Measurements from ENCODE around the gene LUZP4. TPM values are rescaled to one million over a fixed set of nuclear protein-coding genes. Genes with fewer than 3 reads are reported as not detected.

LUZP4 gene
- total and polyA plus RNA-seq, 2 of the 13 experiments (the other 11 are each of a cell fraction or from before 2014, with no cell fraction given): not detected

DNA sequence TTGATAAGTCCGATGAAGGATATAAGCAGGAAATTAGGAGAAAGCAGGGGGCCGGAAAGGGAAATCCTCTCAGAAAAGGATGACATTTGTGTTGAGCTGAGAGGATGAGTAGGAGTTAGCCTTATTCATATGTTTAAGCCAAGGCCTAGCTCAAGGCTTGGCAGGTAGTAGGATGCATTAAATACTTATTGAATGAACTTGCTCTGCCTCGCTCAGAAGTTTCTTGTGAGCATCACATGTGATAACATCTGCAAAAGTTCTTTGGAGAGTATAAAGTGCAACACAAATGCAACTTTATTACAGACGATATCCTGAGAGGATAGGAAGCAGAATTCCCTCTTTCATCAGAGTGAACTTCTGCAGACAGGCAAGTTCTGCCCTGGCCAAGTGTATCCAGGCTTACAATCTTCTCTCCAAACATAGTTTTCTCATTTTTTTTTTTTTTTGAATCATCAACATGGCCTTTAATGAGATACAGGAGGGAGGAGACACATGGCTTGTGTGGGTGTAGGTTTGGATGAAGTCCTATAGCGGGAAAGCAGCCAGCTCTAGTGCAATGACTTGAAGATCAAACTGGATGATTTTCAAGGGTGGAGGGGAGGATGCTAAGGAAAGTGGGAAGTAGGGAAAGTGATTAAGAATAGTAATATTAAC is 48.1 kb downstream of the LUZP4 start:
- intact Hi-C loops (cut with micrococcal nuclease; ENCODE audit: unreplicated experiment): no loop called here
- BruUV-seq (replicated peaks): no TSS peak
- ChIA-PET POLR2A (no interaction called here), CTCF (ENCODE audit: low intra/inter-chr PET ratio, low total read pairs) (no interaction called here)
- no peaks in the 10 kb centered on the region for H4K20me1 ChIP-seq (ENCODE audit: insufficient read depth, low read length)
- H3K79me2 ChIP-seq (ENCODE audit: insufficient read depth, low read length): no peaks in the 10 kb centered on the region
- FAIRE-seq: no peak
- no peak for DNase-seq (ENCODE audit: low spot score)
- no peaks in the 10 kb centered on the region for H3K9me3 ChIP-seq (ENCODE audit: low read length)
- ATAC-seq: no peak
- in situ Hi-C loops (cut with HindIII; ENCODE audit: extremely low pct_ligation_motif_present, low pct_unique_long_range_greater_than_20kb): loop anchor here (10.0 kb wide), 1 partner anchor 307 kb away; no protein-coding TSS in a partner anchor
- no peak overlapping the region for H3K9ac ChIP-seq (ENCODE audit: insufficient read depth, low read depth, low read length)
- H3K27me3 ChIP-seq (ENCODE audit: control insufficient read depth in 1 of 2, insufficient read depth in 2 of 2, low read length in 2 of 2): no peaks in the 10 kb centered on the region
- no peaks in the 10 kb centered on the region for H3K36me3 ChIP-seq (replicated peaks in 1 of 2; ENCODE audit: control insufficient read depth in 1 of 2, insufficient read depth in 2 of 2, low read length in 2 of 2)
- peaks cover 45% of the 10 kb centered on the region for H3K4me1 ChIP-seq (ENCODE audit: insufficient read depth, low read length)
- H2AFZ ChIP-seq (ENCODE audit: low read length): no peak overlapping the region
- 91% methylated on average over 4 of the region's 5 CpGs for WGBS (ENCODE audit: low lambda C conversion rate)
- H3K27ac ChIP-seq (ENCODE audit: extremely low read length, insufficient read depth, low read length): no peak overlapping the region
- H3K4me2 ChIP-seq (ENCODE audit: low read depth, low read length): no peak overlapping the region
- no peak for TF ChIP-seq ZNF790 (CRISPR knock-in tag; IDR thresholded peaks at IDR 0.05; ENCODE audit: borderline replicate concordance)
- TF ChIP-seq ZBTB8A (CRISPR knock-in tag; IDR thresholded peaks at IDR 0.05; ENCODE audit: borderline replicate concordance, low read depth): no peak
- TF ChIP-seq ZNF780A (CRISPR knock-in tag; IDR thresholded peaks at IDR 0.05): no peak
- TF ChIP-seq, protein P1, sequence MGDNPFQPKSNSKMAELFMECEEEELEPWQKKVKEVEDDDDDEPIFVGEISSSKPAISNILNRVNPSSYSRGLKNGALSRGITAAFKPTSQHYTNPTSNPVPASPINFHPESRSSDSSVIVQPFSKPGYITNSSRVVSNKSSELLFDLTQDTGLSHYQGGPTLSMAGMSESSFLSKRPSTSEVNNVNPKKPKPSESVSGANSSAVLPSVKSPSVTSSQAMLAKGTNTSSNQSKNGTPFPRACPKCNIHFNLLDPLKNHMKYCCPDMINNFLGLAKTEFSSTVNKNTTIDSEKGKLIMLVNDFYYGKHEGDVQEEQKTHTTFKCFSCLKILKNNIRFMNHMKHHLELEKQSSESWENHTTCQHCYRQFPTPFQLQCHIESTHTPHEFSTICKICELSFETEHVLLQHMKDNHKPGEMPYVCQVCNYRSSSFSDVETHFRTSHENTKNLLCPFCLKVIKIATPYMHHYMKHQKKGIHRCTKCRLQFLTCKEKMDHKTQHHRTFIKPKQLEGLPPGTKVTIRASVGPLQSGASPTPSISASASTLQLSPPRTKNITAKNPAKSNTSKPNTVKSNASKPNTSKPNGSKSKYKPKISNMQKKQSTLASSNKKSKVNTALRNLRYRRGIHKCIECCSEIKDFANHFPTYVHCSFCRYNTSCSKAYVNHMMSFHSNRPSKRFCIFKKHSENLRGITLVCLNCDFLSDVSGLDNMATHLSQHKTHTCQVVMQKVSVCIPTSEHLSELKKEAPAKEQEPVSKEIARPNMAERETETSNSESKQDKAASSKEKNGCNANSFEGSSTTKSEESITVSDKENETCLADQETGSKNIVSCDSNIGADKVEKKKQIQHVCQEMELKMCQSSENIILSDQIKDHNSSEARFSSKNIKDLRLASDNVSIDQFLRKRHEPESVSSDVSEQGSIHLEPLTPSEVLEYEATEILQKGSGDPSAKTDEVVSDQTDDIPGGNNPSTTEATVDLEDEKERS (CRISPR knock-in tag; IDR thresholded peaks at IDR 0.05): no peak
- TF ChIP-seq ZNF75D (CRISPR knock-in tag; IDR thresholded peaks at IDR 0.05; ENCODE audit: borderline replicate concordance): no peak
- TF ChIP-seq, protein P2, sequence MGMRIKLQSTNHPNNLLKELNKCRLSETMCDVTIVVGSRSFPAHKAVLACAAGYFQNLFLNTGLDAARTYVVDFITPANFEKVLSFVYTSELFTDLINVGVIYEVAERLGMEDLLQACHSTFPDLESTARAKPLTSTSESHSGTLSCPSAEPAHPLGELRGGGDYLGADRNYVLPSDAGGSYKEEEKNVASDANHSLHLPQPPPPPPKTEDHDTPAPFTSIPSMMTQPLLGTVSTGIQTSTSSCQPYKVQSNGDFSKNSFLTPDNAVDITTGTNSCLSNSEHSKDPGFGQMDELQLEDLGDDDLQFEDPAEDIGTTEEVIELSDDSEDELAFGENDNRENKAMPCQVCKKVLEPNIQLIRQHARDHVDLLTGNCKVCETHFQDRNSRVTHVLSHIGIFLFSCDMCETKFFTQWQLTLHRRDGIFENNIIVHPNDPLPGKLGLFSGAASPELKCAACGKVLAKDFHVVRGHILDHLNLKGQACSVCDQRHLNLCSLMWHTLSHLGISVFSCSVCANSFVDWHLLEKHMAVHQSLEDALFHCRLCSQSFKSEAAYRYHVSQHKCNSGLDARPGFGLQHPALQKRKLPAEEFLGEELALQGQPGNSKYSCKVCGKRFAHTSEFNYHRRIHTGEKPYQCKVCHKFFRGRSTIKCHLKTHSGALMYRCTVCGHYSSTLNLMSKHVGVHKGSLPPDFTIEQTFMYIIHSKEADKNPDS (CRISPR knock-in tag; IDR thresholded peaks at IDR 0.05): no peak
- no peak for TF ChIP-seq ZNF598 (CRISPR knock-in tag; IDR thresholded peaks at IDR 0.05; ENCODE audit: borderline replicate concordance)
- no peak for TF ChIP-seq MTA3 (CRISPR knock-in tag; IDR thresholded peaks at IDR 0.05)
- no peak for TF ChIP-seq RBFOX2 (IDR thresholded peaks at IDR 0.05; ENCODE audit: low read depth, low read length)
- no peak for TF ChIP-seq SOX5 (CRISPR knock-in tag; IDR thresholded peaks at IDR 0.05; ENCODE audit: borderline replicate concordance)
- TF ChIP-seq ZNF329 (CRISPR knock-in tag; IDR thresholded peaks at IDR 0.05; ENCODE audit: low read depth): no peak
- TF ChIP-seq RCOR2 (CRISPR knock-in tag; IDR thresholded peaks at IDR 0.05): no peak
- TF ChIP-seq ZNF18 (CRISPR knock-in tag; IDR thresholded peaks at IDR 0.05; ENCODE audit: insufficient replicate concordance): no peak
- no peak for TF ChIP-seq KDM5B (CRISPR knock-in tag; IDR thresholded peaks at IDR 0.05; ENCODE audit: borderline replicate concordance)
- no peak for TF ChIP-seq U2AF2 (IDR thresholded peaks at IDR 0.05; ENCODE audit: low read depth, low read length)
- no peak for TF ChIP-seq REPIN1 (CRISPR knock-in tag; IDR thresholded peaks at IDR 0.05; ENCODE audit: borderline replicate concordance, low read depth)
- no peak for TF ChIP-seq ATAD3A (CRISPR knock-in tag; IDR thresholded peaks at IDR 0.05)
- no peak for TF ChIP-seq ONECUT2 (CRISPR knock-in tag; IDR thresholded peaks at IDR 0.05)
- H3K4me3 ChIP-seq (replicated peaks in 1 of 3; ENCODE audit: insufficient read depth in 1 of 3, low read depth in 2 of 3, low read length in 3 of 3): no peak overlapping the region
